Left ventricle myocardium inferior (tissue), 1 donor: ENCODE data around the gene VTI1A. TPM values are rescaled to one million over a fixed set of nuclear protein-coding genes. Genes with fewer than 3 reads are reported as not detected.
"Not testable (repeated sequence)": the region's sequence is repeated elsewhere in the genome, so short reads cannot be mapped to it uniquely, and the experiment has no call there.

ENCODE experiments used
- DNase-seq: peaks from one replicate; pipeline ENCODE4 v3.0.0-alpha.2; 2020
- H3K27ac ChIP-seq: fragments of 200-600 bp; replicated peaks from 2 replicates; pipeline ENCODE4 v1.8.0; 2021
- H3K27me3 ChIP-seq: fragments of 200-600 bp; 2 replicates; pipeline ENCODE4 v1.8.0; 2021; ENCODE audit warnings: low read depth
- H3K36me3 ChIP-seq: fragments of 200-600 bp; 2 replicates; pipeline ENCODE4 v1.8.0; 2021
- H3K4me1 ChIP-seq: fragments of 200-600 bp; 2 replicates; pipeline ENCODE4 v1.8.0; 2021
- H3K4me3 ChIP-seq: fragments of 200-600 bp; 2 replicates; pipeline ENCODE4 v1.8.0; 2021; ENCODE audit warnings: mild to moderate bottlenecking, moderate library complexity
- H3K9me3 ChIP-seq: fragments of 200-600 bp; replicated peaks from 2 replicates; pipeline ENCODE4 v1.8.0; 2021
- intact Hi-C: fragments of 100-400 bp; cut with micrococcal nuclease; formaldehyde crosslinking; loops from one replicate; pipeline ENCODE4 v1.11.0; 2022
- total RNA-seq: library from RNA; stranded (reverse); fragmentation: NEBNext Ultra II Directional; extraction: Animal tissue kit (Norgen Biotek cat#: 25700); gene quantifications from one replicate; pipeline ENCODE4 v1.2.1, GENCODE V29; 2021
- TF ChIP-seq, protein P1 (sequence below): fragments of 200-600 bp; IDR thresholded peaks from 2 replicates; pipeline ENCODE4 v1.8.0; 2021; ENCODE audit warnings: antibody characterized with exemption, mild to moderate bottlenecking, borderline replicate concordance
- donor health status: DM: no; HTN: yes; CAD: no; lungs with severe emphysema.

VTI1A gene
- total RNA-seq, 1 donor from 2014 or later, result 20.5 TPM

GRCh38 chr10:112454910-112455779 lies 8.1 kb downstream of the VTI1A start:
- no peaks in the 10 kb centered on the region for H3K4me1 ChIP-seq
- DNase-seq, result no peak
- TF ChIP-seq, protein P1, sequence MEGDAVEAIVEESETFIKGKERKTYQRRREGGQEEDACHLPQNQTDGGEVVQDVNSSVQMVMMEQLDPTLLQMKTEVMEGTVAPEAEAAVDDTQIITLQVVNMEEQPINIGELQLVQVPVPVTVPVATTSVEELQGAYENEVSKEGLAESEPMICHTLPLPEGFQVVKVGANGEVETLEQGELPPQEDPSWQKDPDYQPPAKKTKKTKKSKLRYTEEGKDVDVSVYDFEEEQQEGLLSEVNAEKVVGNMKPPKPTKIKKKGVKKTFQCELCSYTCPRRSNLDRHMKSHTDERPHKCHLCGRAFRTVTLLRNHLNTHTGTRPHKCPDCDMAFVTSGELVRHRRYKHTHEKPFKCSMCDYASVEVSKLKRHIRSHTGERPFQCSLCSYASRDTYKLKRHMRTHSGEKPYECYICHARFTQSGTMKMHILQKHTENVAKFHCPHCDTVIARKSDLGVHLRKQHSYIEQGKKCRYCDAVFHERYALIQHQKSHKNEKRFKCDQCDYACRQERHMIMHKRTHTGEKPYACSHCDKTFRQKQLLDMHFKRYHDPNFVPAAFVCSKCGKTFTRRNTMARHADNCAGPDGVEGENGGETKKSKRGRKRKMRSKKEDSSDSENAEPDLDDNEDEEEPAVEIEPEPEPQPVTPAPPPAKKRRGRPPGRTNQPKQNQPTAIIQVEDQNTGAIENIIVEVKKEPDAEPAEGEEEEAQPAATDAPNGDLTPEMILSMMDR, result no peak
- H3K4me3 ChIP-seq, result no peak overlapping the region
- H3K9me3 ChIP-seq, result peaks cover 4% of the 10 kb centered on the region
- no peaks in the 10 kb centered on the region for H3K27me3 ChIP-seq
- intact Hi-C loops, result no loop called here
- no peaks in the 10 kb centered on the region for H3K36me3 ChIP-seq
- no peak overlapping the region for H3K27ac ChIP-seq

GRCh38 chr10:112456533-112456932 lies 9.5 kb downstream of the VTI1A start:
- Histone ChIP-seq H3K4me1 (no peaks in the 10 kb centered on the region), H3K36me3 (peaks cover 12% of the 10 kb centered on the region), H3K9me3 (peaks cover 4% of the 10 kb centered on the region), H3K4me3 (no peak overlapping the region), H3K27me3 (no peaks in the 10 kb centered on the region), H3K27ac (no peak overlapping the region)
- TF ChIP-seq, protein P1, result no peak
- no peak for DNase-seq
- intact Hi-C loops, result no loop called here

- Histone ChIP-seq H3K36me3 (peaks cover 24% of the 10 kb centered on the region), H3K27me3 (no peaks in the 10 kb centered on the region), H3K4me3 (no peak overlapping the region), H3K9me3 (no peaks in the 10 kb centered on the region), H3K27ac (no peak overlapping the region), H3K4me1 (no peaks in the 10 kb centered on the region)
- no peak for DNase-seq
- intact Hi-C loops, result no loop called here
- TF ChIP-seq, protein P1, result no peak
Measured at GRCh38 chr10:112460366-112460765, 13.4 kb downstream of the VTI1A start.

DNA sequence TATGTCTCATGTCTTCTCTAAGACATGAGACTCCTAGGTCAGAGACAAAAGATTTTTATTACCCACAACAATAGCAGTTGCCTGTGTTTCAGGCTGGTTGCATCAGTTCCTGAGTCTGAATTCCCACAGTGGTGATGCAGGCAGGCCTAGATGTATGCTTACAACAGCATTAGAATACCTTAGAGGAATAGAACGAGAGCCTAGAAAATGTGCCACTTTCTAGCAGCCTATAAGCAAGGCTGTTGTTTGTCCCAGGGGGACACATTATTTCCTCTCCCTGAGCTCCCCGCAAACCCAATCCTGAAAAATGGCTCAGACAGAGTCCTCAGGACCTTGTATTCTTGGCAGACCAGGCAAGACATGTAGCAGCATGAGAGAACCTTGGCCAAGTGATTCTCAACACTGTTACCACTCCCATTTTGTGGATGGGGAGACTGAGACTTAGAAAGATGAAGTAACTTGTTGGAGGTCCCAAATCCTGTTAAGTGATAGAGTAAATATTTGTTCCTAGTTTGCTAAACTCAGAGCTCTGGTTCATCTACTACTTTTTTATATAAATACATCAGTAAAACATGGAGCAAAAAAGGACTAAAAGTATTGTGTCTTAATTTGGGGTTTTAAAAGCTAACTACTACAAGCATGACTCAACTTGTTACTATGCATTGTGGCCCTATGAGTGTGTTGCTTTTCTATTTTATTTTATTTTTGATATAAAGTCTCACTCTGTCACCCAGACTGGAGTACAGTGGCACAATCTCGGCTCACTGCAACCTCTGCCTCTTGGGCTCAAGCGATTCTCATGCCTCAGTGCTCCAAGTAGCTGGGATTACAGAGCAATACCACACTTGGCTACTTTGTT lies 14.2 kb downstream of the VTI1A start:
- intact Hi-C loops, result no loop called here
- H3K4me3 ChIP-seq, result no peak overlapping the region
- peaks cover 33% of the 10 kb centered on the region for H3K36me3 ChIP-seq

DNA sequence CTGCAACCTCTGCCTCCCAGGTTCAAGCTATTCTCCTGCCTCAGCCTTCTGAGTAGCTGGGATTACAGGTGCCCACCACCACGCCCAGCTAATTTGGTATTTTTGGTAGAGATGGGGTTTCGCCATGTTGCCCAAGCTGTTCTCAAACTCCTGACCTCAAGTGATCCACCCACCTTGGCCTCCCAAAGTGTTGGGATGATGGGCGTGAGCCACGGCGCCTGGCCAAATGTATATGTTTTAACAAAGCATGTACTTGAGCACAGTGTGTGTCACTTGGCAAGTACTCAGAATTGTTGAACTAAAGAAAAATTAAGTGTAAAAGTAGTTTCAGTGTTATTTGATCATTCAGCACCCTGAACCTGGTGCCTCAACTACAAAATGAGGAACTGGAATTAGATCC lies 17.1 kb downstream of the VTI1A start:
- peaks cover 42% of the 10 kb centered on the region for H3K36me3 ChIP-seq
- intact Hi-C loops, result not testable (repeated sequence)

More for the DNA sequence above, 14.2 kb downstream of the VTI1A start:
- H3K4me1 ChIP-seq, result no peaks in the 10 kb centered on the region
- H3K27me3 ChIP-seq, result no peaks in the 10 kb centered on the region
- no peak overlapping the region for H3K27ac ChIP-seq
- H3K9me3 ChIP-seq, result no peaks in the 10 kb centered on the region
- TF ChIP-seq, protein P1, result no peak
- no peak for DNase-seq

More for the DNA sequence above, 17.1 kb downstream of the VTI1A start:
- not testable (repeated sequence) for H3K4me3 ChIP-seq, H3K27me3 ChIP-seq, H3K27ac ChIP-seq, DNase-seq, H3K4me1 ChIP-seq, H3K9me3 ChIP-seq
